Measurements from ENCODE around the gene SEMA6A. TPM values are rescaled to one million over a fixed set of nuclear protein-coding genes. Genes with fewer than 3 reads are reported as not detected.

SEMA6A gene
- polyA plus RNA-seq, 1 of the 3 experiments (the other 2 are of a cell fraction), result 0.18 TPM

DNA sequence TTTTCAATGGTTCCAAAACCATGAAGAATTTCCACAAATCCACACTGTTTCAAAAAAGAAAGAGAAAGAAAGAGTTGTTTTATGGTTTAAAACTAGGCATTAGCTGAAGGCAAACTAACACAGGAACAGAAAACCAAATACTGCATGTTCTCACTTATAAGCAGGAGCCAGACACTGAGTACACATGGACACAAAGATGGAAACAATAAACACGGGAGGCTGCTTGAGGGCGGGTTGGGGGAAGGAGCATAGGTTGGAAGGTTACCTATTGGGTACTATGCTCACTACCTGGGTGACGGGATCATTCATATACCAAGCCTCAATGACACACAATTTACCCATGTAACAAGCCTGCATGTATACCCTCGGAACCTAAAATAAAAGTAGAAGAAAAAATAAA lies 45.0 kb downstream of the SEMA6A start:
- ChIA-PET CTCF (interaction anchor here (1.8 kb wide), 1 partner anchor 14 kb away, joined by 4 read pairs; no protein-coding TSS in a partner anchor), POLR2A (no interaction called here)
- no peaks in the 10 kb centered on the region; the same call in 1 of the 2 replicates for H3K27me3 ChIP-seq (ENCODE audit: insufficient read depth)
- H2AFZ ChIP-seq (ENCODE audit: low read depth), result no peak overlapping the region
- TF ChIP-seq EP300 (IDR thresholded peaks at IDR 0.05; ENCODE audit: borderline replicate concordance in 1 of 2, low read depth in 1 of 2, low read length in 1 of 2) (no peak), MXI1 (IDR thresholded peaks at IDR 0.05; ENCODE audit: low read depth, low read length) (no peak; the same call in 1 of the 2 replicates), TCF12 (IDR thresholded peaks at IDR 0.05) (no peak), YY1 (IDR thresholded peaks at IDR 0.05; ENCODE audit: low read depth) (no peak), RFX5 (IDR thresholded peaks at IDR 0.05; ENCODE audit: low read length) (no peak), NRF1 (IDR thresholded peaks at IDR 0.05; ENCODE audit: low read depth, low read length) (no peak), RAD21 (IDR thresholded peaks at IDR 0.05; ENCODE audit: low read length) (no peak), POLR2AphosphoS5 (IDR thresholded peaks at IDR 0.05; ENCODE audit: low read depth, low read length) (no peak), TEAD4 (IDR thresholded peaks at IDR 0.05; ENCODE audit: borderline replicate concordance, insufficient read depth) (no peak), MEF2A (IDR thresholded peaks at IDR 0.05; ENCODE audit: borderline replicate concordance, low read depth) (no peak), TAF1 (IDR thresholded peaks at IDR 0.05; ENCODE audit: borderline replicate concordance, low read depth, low read length) (no peak), FOXM1 (IDR thresholded peaks at IDR 0.05; ENCODE audit: low read depth) (no peak), SIN3A (IDR thresholded peaks at IDR 0.05; ENCODE audit: borderline replicate concordance, low read depth, low read length) (no peak), RCOR1 (IDR thresholded peaks at IDR 0.05; ENCODE audit: low read length) (no peak), SMC3 (IDR thresholded peaks at IDR 0.05; ENCODE audit: low read depth, low read length) (no peak), GABPA (IDR thresholded peaks at IDR 0.05; ENCODE audit: low read depth) (no peak), GATA2 (CRISPR knock-in tag; IDR thresholded peaks at IDR 0.05) (no peak)
- TF ChIP-seq, protein P1, sequence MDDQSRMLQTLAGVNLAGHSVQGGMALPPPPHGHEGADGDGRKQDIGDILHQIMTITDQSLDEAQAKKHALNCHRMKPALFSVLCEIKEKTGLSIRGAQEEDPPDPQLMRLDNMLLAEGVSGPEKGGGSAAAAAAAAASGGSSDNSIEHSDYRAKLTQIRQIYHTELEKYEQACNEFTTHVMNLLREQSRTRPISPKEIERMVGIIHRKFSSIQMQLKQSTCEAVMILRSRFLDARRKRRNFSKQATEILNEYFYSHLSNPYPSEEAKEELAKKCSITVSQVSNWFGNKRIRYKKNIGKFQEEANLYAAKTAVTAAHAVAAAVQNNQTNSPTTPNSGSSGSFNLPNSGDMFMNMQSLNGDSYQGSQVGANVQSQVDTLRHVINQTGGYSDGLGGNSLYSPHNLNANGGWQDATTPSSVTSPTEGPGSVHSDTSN (IDR thresholded peaks at IDR 0.05), result no peak
- TF ChIP-seq, protein P2, sequence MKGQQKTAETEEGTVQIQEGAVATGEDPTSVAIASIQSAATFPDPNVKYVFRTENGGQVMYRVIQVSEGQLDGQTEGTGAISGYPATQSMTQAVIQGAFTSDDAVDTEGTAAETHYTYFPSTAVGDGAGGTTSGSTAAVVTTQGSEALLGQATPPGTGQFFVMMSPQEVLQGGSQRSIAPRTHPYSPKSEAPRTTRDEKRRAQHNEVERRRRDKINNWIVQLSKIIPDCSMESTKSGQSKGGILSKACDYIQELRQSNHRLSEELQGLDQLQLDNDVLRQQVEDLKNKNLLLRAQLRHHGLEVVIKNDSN (IDR thresholded peaks at IDR 0.05; ENCODE audit: borderline replicate concordance, low read depth), result no peak
- TF ChIP-seq, protein P3, sequence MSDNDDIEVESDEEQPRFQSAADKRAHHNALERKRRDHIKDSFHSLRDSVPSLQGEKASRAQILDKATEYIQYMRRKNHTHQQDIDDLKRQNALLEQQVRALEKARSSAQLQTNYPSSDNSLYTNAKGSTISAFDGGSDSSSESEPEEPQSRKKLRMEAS (IDR thresholded peaks at IDR 0.05; ENCODE audit: low read depth), result no peak
- no peaks in the 10 kb centered on the region for H3K79me2 ChIP-seq (ENCODE audit: insufficient read depth)
- no peaks in the 10 kb centered on the region for H3K36me3 ChIP-seq (replicated peaks in 1 of 2; ENCODE audit: control insufficient read depth in 1 of 2, insufficient read depth in 2 of 2, low read length in 1 of 2)
- 44% methylated on average over 4 of the region's 4 CpGs for WGBS (ENCODE audit: low lambda C conversion rate)
- DNase-seq, result no peak
- H4K20me1 ChIP-seq (ENCODE audit: insufficient read depth), result no peaks in the 10 kb centered on the region
- H3K4me2 ChIP-seq, result no peak overlapping the region
- H3K9me3 ChIP-seq, result no peaks in the 10 kb centered on the region
- peak overlapping the region in 1 of 2 experiments; percentile 98; a peak in 2 of 4 replicates for H3K27ac ChIP-seq (ENCODE audit: low read depth in 2 of 2, low read length in 1 of 2)
- no peak overlapping the region for H3K9ac ChIP-seq
- peaks cover 0 to 18% of the 10 kb centered on the region in 2 experiments; a peak in 2 of 4 replicates for H3K4me1 ChIP-seq (ENCODE audit: control insufficient read depth in 1 of 2, insufficient read depth in 2 of 2, low read depth in 1 of 2, low read length in 1 of 2)
- no peak overlapping the region for H3K4me3 ChIP-seq (ENCODE audit: low read depth in 2 of 2, low read length in 1 of 2)
- H3F3A ChIP-seq (replicated peaks; ENCODE audit: insufficient read depth), result no peaks in the 10 kb centered on the region
- H3K9me2 ChIP-seq, result no peaks in the 10 kb centered on the region
